Colon (tissue), 2 donors: ENCODE data around the gene ARHGAP24.
"Not testable (repeated sequence)": the region's sequence is repeated elsewhere in the genome, so short reads cannot be mapped to it uniquely, and the experiment has no call there.

ENCODE experiments used
- FAIRE-seq: peaks from 2 replicates; lab custom pipeline; 2012; peaks lifted over from hg19 to GRCh38; lab: Jason Lieb, UNC
- donor health status: control.
- donor health status: control.

Gene ARHGAP24

DNA sequence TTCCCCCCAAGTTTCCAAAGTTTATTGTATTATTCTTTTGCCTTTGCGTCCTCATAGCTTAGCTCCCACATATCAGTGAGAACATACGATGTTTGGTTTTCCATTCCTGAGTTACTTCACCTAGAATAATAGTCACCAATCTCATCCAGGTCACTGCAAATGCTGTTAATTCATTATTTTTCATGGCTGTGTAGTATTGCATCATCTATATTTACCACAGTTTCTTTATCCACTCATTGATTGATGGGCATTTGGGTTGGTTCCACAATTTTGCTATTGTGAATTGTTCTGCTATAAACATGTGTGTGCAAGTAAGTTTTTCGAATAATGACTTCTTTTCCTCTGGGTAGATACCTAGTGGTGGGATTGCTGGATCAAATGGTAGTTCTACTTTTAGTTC is 43.6 kb downstream of the ARHGAP24 start:
- not testable (repeated sequence) for FAIRE-seq

DNA sequence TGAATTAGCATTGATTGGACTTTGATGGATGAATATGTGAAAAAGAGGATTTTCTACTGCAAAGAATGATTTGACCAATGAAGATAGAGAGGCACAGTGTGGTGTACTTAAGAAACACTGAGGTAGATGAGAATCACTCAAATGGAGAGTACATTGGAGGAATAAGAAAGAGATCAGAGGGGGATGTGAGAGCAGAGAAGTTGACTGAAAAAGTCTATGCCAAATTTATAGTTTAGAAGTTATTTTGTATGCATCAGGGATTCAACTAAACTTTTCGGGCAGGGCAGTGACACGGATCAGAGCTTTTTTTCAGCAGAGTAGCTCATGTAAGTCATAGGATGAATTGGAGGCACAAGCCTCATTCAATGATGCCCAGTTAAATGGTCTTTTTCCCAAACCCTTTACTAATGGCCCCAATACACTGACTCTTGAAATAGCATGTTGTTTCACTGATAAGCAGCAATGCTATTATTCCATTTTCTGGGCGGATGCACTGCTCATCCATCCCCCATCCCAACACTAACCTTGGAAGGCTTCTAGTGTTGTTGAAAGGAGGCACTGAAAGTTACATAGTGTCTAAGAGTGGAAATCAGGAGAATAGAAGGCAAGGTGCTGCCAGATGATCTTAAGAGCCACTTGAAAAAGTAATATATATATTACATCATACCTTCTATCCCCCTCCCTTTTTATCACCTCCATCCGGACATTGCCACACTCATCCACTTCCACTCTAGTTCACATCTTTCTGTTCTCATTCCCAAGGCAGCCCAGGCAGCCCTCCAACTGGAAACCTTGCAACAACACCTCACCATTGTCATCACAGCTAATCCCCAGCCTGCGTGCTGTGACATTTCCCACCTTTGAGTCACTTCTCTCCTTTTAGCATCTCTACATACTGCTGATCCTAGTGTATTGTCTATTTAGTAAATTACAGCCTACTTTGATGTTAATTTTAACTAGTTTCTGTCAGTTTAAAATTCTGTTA is 46.1 kb downstream of the ARHGAP24 start:
- FAIRE-seq: no peak

DNA sequence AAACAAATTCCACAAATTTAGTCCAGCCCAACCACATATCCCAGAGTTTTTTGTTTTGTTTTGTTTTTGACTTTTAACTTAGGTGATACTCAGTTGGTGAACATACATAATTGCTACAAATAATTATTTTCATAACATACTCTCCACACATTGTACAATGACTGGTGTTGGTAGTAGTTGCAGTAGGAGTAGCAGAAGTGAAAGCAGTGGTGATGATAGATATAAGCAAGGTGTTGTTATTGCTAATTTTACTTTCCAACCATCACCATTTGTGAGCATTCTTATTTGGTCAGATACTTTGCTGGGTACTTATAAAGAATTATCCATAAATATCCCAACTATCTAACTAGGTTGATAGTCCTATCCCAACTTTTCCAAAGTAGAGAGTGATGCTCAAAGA is 47.3 kb downstream of the ARHGAP24 start:
- no peak for FAIRE-seq

DNA sequence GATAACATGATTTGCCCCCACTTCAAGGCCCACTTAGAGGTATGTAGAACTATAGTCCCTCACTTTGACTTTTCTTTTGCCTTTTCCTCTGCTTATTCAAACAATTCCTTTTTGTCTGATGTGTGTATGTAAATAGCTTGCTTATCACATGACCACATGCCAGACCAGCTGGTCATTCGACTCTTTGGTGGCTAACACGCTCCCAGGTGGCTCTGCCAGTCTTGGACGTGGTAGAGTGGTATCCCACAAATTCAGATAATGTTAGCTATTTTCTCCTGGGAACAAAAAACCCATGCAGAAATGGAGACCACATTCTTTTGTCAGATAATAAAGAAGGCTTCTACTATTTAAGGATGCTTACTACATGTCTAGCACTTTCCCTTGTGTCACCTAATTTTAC is 47.9 kb downstream of the ARHGAP24 start:
- no peak for FAIRE-seq

DNA sequence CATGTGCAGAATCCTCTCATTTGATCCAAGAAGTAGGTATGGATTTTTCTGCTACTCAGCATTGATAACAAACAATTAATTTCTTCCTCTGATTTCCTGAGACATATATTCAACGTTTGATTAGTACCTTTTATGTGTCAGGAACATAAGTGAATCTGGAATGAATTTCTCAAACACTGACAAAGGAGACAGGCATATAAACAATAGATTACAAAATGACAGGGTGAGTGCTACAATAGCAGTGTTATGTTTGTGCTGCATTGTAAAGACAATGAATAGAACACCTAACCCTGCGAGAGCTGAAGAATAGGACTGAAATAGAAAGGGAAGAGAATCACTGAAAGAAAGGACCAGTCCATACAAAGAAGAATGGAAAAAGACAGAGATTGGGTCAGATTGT is 52.9 kb downstream of the ARHGAP24 start:
- FAIRE-seq: no peak

DNA sequence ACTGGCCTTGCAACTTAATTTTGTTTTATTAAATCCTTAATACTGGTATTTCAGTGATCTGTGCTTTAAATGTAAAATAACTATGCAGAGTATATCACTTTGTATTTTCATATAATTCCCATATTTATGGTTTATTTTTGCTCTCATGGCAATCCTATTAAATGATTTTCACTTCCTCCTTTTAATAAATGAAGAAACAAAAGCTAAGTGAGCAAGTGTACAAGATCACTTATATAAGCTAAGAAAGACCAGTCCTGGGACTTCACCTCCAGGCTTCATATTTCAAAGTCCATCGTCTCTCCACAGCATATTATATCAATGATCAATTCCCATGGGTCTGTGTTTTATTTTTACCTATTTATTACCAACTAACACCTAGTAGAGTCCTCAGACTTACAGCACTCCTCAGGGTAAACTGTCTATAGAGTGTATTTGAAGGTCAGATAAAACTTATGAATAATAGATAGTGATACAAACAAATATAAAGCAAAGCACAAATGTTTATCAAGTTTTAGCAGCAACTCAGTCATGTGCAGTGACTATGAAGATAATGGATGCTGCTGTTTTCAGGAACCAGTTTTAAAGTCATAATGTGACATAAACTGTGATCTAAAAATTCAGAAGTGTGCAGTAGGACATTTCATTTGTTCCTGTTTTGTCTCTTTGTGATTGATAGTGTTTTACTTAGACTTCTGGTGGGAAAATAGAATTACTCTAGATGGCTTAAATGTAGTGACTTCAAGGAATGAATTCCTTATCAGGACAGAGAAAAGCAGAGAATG is 56.8 kb downstream of the ARHGAP24 start:
- FAIRE-seq: no peak

- no peak for FAIRE-seq
These were observed 59.2 kb downstream of the ARHGAP24 start for GRCh38 chr4:85534120-85534519.

DNA sequence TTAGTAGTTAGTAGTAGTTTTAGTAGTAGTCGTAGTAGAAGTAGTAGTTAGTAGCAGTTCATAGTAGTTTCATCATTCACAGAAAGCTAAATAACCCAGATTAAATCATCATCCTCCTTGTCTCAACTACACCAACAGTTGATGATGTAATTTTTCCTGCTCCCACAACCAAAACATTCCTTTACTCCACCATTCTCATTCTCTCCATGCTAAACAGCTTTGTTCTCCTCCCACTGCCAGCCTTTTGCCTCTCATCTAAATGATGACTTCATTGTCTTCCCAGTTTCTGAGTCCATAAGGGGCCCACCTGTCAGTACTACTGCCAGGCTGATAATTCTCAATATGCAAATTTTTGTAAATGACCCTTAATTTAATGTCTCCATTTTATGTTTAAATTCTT is 68.9 kb downstream of the ARHGAP24 start:
- FAIRE-seq: no peak

DNA sequence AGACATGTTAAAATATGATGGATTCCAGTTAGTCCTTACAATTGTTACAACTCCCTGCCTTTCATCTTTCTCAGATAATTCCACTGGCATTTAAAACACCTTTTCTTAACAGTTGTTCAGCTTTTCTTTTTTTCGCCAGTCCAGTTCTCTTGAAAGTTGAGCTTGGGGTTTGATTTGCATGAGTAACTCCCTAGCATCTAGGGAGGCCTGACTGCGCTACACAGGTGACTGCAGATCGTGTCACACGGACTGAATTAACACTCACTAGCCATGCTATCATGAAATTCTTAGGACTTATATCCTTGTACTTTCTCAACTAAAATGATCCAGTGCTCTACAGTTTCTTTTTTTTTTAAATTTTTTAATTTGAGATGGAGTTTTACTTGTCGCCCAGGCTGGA is 69.8 kb downstream of the ARHGAP24 start:
- FAIRE-seq: no peak

GRCh38 chr4:85548116-85548515 is 73.2 kb downstream of the ARHGAP24 start:
- FAIRE-seq: no peak

GRCh38 chr4:85548841-85549240 is 73.9 kb downstream of the ARHGAP24 start:
- no peak for FAIRE-seq

DNA sequence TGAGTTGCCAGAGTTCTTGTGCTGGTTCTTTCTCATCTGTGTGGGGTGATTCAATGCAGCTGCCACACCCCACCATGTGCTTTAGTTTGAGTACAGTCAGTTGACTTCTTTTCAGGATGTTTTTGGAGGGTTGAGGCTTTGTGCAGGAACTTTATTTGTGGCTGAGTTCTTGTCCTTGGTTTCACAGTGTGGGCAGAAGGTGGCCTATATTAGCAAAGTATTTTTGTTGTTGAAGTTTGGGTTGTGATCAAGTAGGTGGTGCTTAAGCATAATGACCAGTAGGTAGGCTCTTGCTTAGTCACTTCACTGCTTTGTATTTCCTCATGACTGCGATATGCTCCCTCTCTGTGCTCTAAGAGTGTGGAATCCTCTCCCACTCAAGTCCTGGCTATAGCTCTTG is 80.3 kb downstream of the ARHGAP24 start:
- FAIRE-seq: no peak

- FAIRE-seq: no peak
These were observed 81.3 kb downstream of the ARHGAP24 start for GRCh38 chr4:85556283-85556682.

GRCh38 chr4:85557016-85557901 is 82.3 kb downstream of the ARHGAP24 start:
- FAIRE-seq: no peak

GRCh38 chr4:85565761-85566480 is 91.0 kb downstream of the ARHGAP24 start:
- no peak for FAIRE-seq

- FAIRE-seq: no peak
These were observed 94.9 kb downstream of the ARHGAP24 start for GRCh38 chr4:85569730-85570299.

DNA sequence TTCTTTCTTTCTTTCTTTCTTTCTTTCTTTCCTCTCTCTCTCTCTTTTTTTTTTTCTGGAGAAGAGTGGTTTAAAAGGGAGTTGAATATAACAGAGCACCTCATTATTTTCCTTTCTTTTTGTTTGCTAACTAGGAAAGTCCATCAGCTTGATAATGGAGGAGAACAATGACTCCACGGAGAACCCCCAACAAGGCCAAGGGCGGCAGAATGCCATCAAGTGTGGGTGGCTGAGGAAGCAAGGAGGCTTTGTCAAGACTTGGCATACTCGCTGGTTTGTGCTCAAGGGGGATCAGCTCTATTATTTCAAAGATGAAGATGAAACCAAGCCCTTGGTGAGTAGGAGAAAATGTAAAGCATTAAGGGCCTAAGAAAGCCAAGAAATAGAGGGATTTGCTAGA is 95.4 kb downstream of the ARHGAP24 start:
- FAIRE-seq: no peak

DNA sequence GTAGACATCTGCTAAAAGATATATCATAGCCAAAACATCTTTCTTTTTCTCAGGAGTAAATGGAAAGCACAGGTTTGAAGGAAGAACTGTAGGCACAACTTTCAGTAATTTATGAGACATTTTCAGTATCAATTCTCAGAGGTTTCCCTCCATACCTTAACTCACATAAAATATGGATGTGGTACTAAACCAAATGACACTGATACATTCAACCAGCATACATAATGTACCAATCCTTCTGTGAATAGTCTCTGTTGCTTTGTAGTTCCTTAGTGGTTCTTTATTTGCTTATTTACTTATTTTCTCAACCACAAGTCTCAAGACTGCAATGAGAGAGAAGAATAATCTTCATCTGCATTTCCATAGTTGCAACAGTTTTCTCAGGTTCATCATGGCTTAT is 96.1 kb downstream of the ARHGAP24 start:
- FAIRE-seq: no peak

GRCh38 chr4:85573270-85573669 is 98.3 kb downstream of the ARHGAP24 start:
- FAIRE-seq: no peak

DNA sequence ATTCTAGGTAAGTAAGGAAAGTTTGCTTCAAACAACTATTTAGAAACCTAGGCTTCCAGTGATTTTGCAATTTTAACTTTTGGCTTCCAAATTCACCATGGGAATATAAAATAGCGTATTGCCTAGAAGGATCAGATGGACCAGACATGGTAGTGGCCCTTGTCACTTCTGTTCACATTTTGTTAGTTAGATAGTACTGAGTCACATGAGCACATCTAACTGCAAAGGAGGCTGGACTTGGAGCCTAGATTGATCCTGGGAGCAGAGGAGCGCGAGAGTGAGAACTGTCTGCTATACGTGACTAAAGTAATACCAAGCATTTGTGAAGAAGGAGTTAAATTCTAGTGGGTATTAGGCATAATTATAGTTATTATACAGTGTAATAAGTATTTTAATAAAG is 102.4 kb downstream of the ARHGAP24 start:
- no peak for FAIRE-seq

- FAIRE-seq: no peak
These were observed 105.0 kb downstream of the ARHGAP24 start for GRCh38 chr4:85579942-85580341.
